RWPE1 (cell line): Measurements from ENCODE around the gene RUNDC3A.
"Not testable (repeated sequence)": the region's sequence is repeated elsewhere in the genome, so short reads cannot be mapped to it uniquely, and the experiment has no call there.

Experiments used
- CTCF ChIA-PET: fragments of 350-600 bp; sonication (Branson Sonifier 250); formaldehyde crosslinking; extraction: SDS; loops from one replicate; lab custom pipeline; 2021; lab: Yijun Ruan, JAX
- POLR2A ChIA-PET: fragments of 400-600 bp; formaldehyde crosslinking; extraction: SDS; loops from one replicate; lab custom pipeline; 2020; ENCODE audit warnings: antibody characterized with exemption; ENCODE audit not compliant: low non-redundant PET; lab: Yijun Ruan, JAX
- DNase-seq: peaks from one replicate; pipeline ENCODE4 v3.0.0; 2012; ENCODE audit warnings: low spot score
- H3K27ac ChIP-seq: fragments of 450-650 bp; 2 replicates; pipeline ENCODE4 v1.5.1; 2017
- CTCF ChIP-seq: fragments of 450-650 bp; conservative IDR thresholded peaks from 2 replicates; pipeline ENCODE4 v1.5.1; 2017; ENCODE audit warnings: low read depth, mild to moderate bottlenecking

Gene RUNDC3A

DNA sequence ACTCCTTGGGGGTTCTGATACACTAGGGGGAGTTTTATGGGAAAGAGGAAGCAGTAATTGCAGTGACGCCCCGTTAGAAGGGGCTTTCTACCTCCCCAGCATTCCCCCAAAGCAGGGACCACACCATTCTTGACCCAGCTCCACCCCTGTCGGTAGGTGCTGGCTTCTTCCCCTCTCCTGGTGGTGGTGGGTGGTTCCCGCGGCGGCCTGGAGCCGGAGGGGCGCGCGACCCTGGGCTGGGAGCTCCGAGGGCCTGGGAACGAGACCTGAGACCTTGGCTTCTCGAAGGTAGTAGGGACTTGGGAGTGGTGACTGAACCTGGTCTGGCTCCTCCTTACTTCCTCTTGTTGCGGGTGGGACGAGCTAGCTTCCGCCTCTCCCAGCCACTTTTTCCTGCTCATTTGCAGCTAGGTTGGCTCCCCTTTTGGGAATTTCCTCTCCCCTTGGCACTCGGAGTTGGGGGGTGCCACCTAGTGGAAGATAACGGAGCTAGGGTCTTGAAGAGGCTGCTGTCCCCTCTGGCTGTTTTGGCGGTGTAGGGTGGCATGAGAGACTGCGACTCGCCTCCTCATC is 37.1 kb downstream of the RUNDC3A start:
- ChIA-PET POLR2A (interaction anchor here (0.6 to 1.0 kb wide), 3 partner anchors 17 to 1497 kb away, joined by 3 to 5 read pairs (median 3); partner anchors contain the start of gene TMUB2), CTCF (interaction anchor here (0.5 to 1.3 kb wide), 16 partner anchors 8 to 317 kb away, joined by 3 to 8 read pairs (median 3); no protein-coding TSS in a partner anchor)
- TF ChIP-seq CTCF, result peak; percentile 73
- peak overlapping the region; percentile 92 for H3K27ac ChIP-seq
- DNase-seq, result no peak

GRCh38 chr17:44346064-44346844 is 37.9 kb downstream of the RUNDC3A start:
- CTCF ChIA-PET, result interaction anchor here (0.5 to 1.3 kb wide), 13 partner anchors 7 to 676 kb away, joined by 3 to 8 read pairs (median 3); no protein-coding TSS in a partner anchor
- no peak for DNase-seq
- POLR2A ChIA-PET, result interaction anchor here (0.6 to 1.0 kb wide), 3 partner anchors 18 to 1498 kb away, joined by 3 to 5 read pairs (median 3); partner anchors contain the start of gene TMUB2
- H3K27ac ChIP-seq, result peak overlapping the region; percentile 92
- peak; percentile 40; the same call in 1 of the 2 replicates for TF ChIP-seq CTCF

GRCh38 chr17:44347206-44348055 is 39.0 kb downstream of the RUNDC3A start:
- ChIA-PET POLR2A (interaction anchor here (0.6 kb wide), 1 partner anchor 17 kb away, joined by 3 read pairs; no protein-coding TSS in a partner anchor), CTCF (interaction anchor here (0.5 to 0.6 kb wide), 2 partner anchors 86 to 125 kb away, joined by 4 to 5 read pairs; no protein-coding TSS in a partner anchor)
- H3K27ac ChIP-seq, result peak overlapping the region; percentile 92
- not testable (repeated sequence) for DNase-seq

- CTCF ChIA-PET, result interaction anchor here (0.5 to 1.0 kb wide), 2 partner anchors 18 to 126 kb away, joined by 3 to 5 read pairs; no protein-coding TSS in a partner anchor
- TF ChIP-seq CTCF, result no peak
- POLR2A ChIA-PET, result interaction anchor here (0.5 kb wide), 1 partner anchor 16 kb away, joined by 5 read pairs; no protein-coding TSS in a partner anchor
- DNase-seq, result peak; percentile 76
- H3K27ac ChIP-seq, result peak overlapping the region; percentile 92
Observed at GRCh38 chr17:44348234-44348987, 40.0 kb downstream of the RUNDC3A start.

GRCh38 chr17:44348988-44349364 is 40.6 kb downstream of the RUNDC3A start:
- ChIA-PET CTCF (interaction anchor here (1.0 kb wide), 1 partner anchor 18 kb away, joined by 3 read pairs; no protein-coding TSS in a partner anchor), POLR2A (interaction anchor here (0.5 kb wide), 1 partner anchor 17 kb away, joined by 5 read pairs; no protein-coding TSS in a partner anchor)
- no peak for TF ChIP-seq CTCF
- DNase-seq, result no peak
- H3K27ac ChIP-seq, result peak overlapping the region; percentile 92

DNA sequence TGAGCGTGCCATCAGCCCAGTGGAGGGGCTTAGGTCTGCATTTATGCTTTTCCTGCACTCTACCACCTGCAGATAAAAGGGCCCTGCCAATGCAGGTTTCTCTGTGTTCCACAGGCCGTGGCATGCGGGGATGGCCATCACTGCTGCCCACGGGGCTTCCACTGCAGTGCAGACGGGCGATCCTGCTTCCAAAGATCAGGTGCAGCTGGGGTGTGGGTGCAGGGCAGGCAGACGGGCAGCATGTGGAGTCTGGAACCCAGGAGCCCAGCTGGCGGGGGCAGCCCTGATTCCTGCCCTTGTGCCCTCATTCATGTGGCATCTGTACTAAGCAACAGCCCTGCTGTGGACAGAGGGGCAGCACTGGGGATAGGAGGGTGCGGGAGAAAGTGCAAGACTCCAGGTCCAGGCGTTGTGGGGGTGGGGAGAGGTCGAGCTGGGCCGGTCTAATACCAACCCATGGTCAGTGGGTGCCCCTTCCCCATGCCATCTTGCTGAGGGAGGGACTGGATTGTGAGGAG is 41.2 kb downstream of the RUNDC3A start:
- ChIA-PET POLR2A (no interaction called here), CTCF (interaction anchor here (0.5 to 1.7 kb wide), 5 partner anchors 11 to 164 kb away, joined by 3 to 7 read pairs (median 3); no protein-coding TSS in a partner anchor)
- no peak for TF ChIP-seq CTCF
- H3K27ac ChIP-seq, result peak overlapping the region; percentile 92
- no peak for DNase-seq
